Prostate gland (tissue), 2 donors: Measurements from ENCODE around the gene ABHD2. TPM values are rescaled to one million over a fixed set of nuclear protein-coding genes. Genes with fewer than 3 reads are reported as not detected.

Experiments used
- DNase-seq: peaks from one replicate; pipeline ENCODE4 v3.0.0-alpha.2; 2019; ENCODE audit warnings: low spot score
- H3K27ac ChIP-seq, 2 donors: fragments of 200-600 bp; sonication (generic); 2 replicates each; pipeline ENCODE4 v1.5.1; 2017 to 2019
- H3K27me3 ChIP-seq: fragments of 200-600 bp; sonication (generic); replicated peaks from 2 replicates; pipeline ENCODE4 v1.5.1; 2019; ENCODE audit not compliant: insufficient read depth
- H3K36me3 ChIP-seq, 2 donors: fragments of 200-600 bp; sonication (generic); 1 replicate in 1 of 2; 2 replicates in 1 of 2; pipeline versions ENCODE4 v1.5.1 to v1.8.1; 2017 to 2019
- H3K4me1 ChIP-seq: fragments of 200-600 bp; sonication (generic); replicated peaks from 2 replicates; pipeline ENCODE4 v1.5.1; 2019
- H3K4me3 ChIP-seq, 2 donors: fragments of 200-600 bp; sonication (generic); 2 replicates each; pipeline ENCODE4 v1.5.1; 2017 to 2019
- H3K9me3 ChIP-seq: fragments of 200-600 bp; sonication (generic); 2 replicates; pipeline ENCODE4 v1.5.1; 2017
- POLR2A ChIP-seq: fragments of 450-650 bp; IDR thresholded peaks from one replicate; pipeline ENCODE4 v1.6.1; 2016; ENCODE audit warnings: antibody characterized with exemption, mild to moderate bottlenecking
- POLR2AphosphoS5 ChIP-seq: sonication (generic); formaldehyde crosslinking; IDR thresholded peaks from one replicate; pipeline ENCODE4 v1.6.1; 2017; ENCODE audit warnings: antibody characterized with exemption
- WGBS: methylation state at CpG from one replicate; pipeline ENCODE4 v1.1.5; 2018; 5-methylcytosine and 5-hydroxymethylcytosine counted together
- intact Hi-C: fragments of 100-400 bp; cut with DNase I; formaldehyde crosslinking; loops from one replicate; pipeline ENCODE4 v1.14.2; 2022
- total RNA-seq, 2 donors: library from RNA; depleted of rRNA; stranded (reverse); fragments of >200 nt; gene quantifications; one replicate each; pipeline ENCODE4 v1.1.0, GENCODE V29; 2016
- TF ChIP-seq, protein P1 (sequence below), 4 experiments: fragments of 200-600 bp in 2 of 4; fragments of 450-650 bp in 2 of 4; sonication (generic) in 2 of 4; IDR thresholded peaks; 1 replicate in 3 of 4; 2 replicates in 1 of 4; pipeline ENCODE4 v1.5.1; 2016 to 2019; ENCODE audit warnings: antibody characterized with exemption in 4 of 4, mild to moderate bottlenecking in 2 of 4, moderate library complexity in 2 of 4

Gene ABHD2
- total RNA-seq, 2 donors from 2014 or later = 111 to 253 TPM

DNA sequence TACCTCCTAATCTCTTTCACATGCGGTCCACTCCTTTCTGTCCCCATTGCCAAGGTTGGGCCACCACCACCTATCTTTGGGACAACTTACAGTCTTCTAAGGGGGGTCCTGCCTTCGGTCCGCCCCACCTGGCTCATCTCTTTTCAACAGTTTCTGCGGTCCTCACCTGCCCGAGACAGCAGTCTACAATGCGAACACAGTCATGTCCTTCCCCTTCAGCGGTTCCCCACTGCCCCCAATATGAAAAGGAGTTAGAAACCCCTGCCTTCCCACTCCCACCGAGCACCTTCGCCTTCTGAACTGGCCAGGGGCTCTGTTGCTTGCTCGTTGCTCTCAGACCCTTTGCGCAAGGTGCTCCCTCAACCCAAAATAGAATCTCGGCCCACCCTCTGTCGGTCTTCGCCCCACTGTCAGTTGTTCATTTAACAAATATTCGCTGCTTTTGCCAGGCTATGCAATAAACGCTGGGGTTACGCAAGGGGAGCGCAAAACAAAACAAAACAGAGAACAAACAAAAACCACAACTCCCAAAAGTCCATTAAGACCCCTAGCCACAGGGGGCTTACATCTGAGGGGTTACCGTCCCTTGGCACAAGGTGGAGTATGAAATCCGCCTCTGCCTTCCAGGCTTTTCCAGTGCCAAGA lies 154.9 kb downstream of the ABHD2 start:
- peak overlapping the region; percentile 63 to 71 for H3K27ac ChIP-seq
- TF ChIP-seq POLR2A (no peak), POLR2AphosphoS5 (no peak)
- TF ChIP-seq, protein P1, sequence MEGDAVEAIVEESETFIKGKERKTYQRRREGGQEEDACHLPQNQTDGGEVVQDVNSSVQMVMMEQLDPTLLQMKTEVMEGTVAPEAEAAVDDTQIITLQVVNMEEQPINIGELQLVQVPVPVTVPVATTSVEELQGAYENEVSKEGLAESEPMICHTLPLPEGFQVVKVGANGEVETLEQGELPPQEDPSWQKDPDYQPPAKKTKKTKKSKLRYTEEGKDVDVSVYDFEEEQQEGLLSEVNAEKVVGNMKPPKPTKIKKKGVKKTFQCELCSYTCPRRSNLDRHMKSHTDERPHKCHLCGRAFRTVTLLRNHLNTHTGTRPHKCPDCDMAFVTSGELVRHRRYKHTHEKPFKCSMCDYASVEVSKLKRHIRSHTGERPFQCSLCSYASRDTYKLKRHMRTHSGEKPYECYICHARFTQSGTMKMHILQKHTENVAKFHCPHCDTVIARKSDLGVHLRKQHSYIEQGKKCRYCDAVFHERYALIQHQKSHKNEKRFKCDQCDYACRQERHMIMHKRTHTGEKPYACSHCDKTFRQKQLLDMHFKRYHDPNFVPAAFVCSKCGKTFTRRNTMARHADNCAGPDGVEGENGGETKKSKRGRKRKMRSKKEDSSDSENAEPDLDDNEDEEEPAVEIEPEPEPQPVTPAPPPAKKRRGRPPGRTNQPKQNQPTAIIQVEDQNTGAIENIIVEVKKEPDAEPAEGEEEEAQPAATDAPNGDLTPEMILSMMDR (IDR thresholded peaks at IDR 0.05) = no peak
- no peaks in the 10 kb centered on the region for H3K4me1 ChIP-seq
- H3K27me3 ChIP-seq = no peaks in the 10 kb centered on the region
- H3K36me3 ChIP-seq = no peaks in the 10 kb centered on the region
- intact Hi-C loops = loop anchor here (5.0 to 10.0 kb wide), 2 partner anchors 36 to 92 kb away; partner anchors contain the start of gene POLG
- DNase-seq = peak; percentile 9
- 23% methylated on average over 20 of the region's 20 CpGs for WGBS
- peak overlapping the region; percentile 58 to 67 for H3K4me3 ChIP-seq
- no peaks in the 10 kb centered on the region for H3K9me3 ChIP-seq

DNA sequence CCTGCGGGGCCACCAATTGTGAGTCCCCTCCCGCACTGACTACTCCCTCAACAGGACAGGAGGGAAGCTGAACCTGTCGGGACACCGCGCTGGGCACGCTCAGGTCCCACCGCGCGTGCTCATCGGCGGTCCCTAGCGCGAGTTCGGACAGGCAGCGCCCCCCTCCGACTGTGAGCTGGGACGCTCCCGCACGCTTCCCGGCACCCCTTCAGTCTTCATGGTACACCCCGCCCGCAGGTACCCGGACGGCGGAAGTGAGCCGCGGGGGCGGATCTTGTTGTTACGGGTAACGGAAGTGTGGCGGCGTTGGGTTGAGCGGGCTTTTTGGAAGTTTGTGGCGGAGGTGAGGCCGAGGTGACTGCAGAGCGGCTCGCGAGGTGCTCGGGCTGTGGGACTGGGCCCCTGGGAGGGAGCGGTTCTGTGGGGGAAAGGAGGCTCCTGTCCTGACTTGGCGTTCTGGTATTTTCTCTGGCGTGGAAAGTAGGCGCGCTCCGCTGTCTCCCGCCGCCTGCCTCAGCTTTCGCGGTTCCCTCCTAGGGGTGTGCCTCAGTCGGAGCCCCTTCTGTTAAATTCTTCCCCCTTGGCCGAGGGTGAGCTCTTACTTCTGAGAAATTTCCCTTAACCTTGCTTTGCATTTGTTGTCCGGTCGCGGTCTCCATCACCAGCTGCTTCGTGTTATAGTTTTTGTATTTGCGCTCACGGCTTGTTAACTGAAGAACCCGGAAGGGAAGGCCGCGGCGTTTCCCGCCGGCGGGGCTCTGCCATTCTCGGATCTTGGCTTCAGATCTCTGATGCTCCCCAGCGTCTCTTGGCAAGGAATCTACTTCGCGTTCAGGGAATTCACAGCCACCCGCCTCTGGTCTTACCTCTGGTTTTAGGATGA lies 155.7 kb downstream of the ABHD2 start, which contains the start of gene FANCI:
Gene FANCI (plus strand): TSS at position 289 of the 883 bp plus-strand sequence. CDS start 3,669 bp downstream, outside the sequence.
- Histone ChIP-seq H3K9me3 (no peaks in the 10 kb centered on the region), H3K27ac (peak within 1 kb of the TSS; percentile 63 to 71), H3K4me3 (peak within 1 kb of the TSS; percentile 58 to 67), H3K4me1 (no peaks in the 10 kb centered on the region), H3K36me3 (no peaks in the 10 kb centered on the region), H3K27me3 (no peaks in the 10 kb centered on the region)
- intact Hi-C loops = loop anchor here (5.0 to 10.0 kb wide), 2 partner anchors 37 to 91 kb away; partner anchors contain the start of gene POLG
- TF ChIP-seq POLR2AphosphoS5 (peak; percentile 96), POLR2A (peak; percentile 37)
- TF ChIP-seq, protein P1 (IDR thresholded peaks at IDR 0.05) = peak; percentile 30 to 77 (median 67)
- under 1% methylated on average over 67 of the region's 69 CpGs for WGBS
- peak; percentile 97 for DNase-seq

DNA sequence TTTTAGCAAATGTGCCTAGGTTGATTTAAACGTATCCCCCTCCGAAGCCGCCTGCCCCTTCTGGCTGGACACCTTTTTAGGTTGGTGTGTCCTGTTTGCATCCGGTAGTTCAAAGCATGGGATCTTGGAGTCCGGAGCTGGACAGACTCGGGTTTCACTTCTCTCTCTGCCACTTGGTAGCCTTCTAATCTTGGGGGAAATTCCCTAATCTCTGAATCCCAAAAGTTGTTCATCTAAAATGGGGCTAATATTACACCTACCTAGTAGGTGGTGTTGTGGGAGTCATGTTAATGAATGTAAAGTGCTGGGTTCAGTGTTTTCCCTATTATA lies 156.3 kb downstream of the ABHD2 start:
- DNase-seq = no peak
- Histone ChIP-seq H3K27ac (no peak overlapping the region), H3K4me1 (no peaks in the 10 kb centered on the region)

DNA sequence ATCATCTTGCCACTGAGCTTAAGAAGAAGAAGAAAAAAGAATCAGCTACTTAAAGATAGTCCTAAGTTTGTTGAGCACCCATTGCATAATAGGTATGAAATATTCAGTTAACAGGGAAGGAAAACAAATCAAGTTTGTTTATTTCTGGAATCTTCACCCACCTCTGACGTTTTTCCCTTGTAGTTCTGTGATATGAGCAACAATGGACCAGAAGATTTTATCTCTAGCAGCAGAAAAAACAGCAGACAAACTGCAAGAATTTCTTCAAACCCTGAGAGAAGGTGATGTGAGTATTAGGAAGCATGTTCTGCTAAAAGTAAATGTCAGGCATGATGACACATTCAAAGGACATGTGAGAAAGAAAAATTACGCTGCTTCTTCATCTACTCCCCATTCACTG lies 159.2 kb downstream of the ABHD2 start:
- 68% methylated on average over 2 of the region's 2 CpGs for WGBS
- TF ChIP-seq POLR2A (no peak), POLR2AphosphoS5 (no peak)
- TF ChIP-seq, protein P1 (IDR thresholded peaks at IDR 0.05) = no peak
- Histone ChIP-seq H3K4me3 (no peak overlapping the region), H3K27me3 (no peaks in the 10 kb centered on the region), H3K9me3 (no peaks in the 10 kb centered on the region), H3K36me3 (no peaks in the 10 kb centered on the region), H3K27ac (no peak overlapping the region), H3K4me1 (no peaks in the 10 kb centered on the region)
- DNase-seq = no peak
- intact Hi-C loops = loop anchor here (10.0 kb wide), 1 partner anchor 87 kb away; the partner anchor contains the start of gene POLG

More for the DNA sequence above, 156.3 kb downstream of the ABHD2 start:
- Histone ChIP-seq H3K36me3 (no peaks in the 10 kb centered on the region), H3K9me3 (no peaks in the 10 kb centered on the region), H3K4me3 (peak overlapping the region; percentile 58 to 67), H3K27me3 (no peaks in the 10 kb centered on the region)
- 0% methylated on average over 6 of the region's 6 CpGs for WGBS
- TF ChIP-seq POLR2AphosphoS5 (no peak), POLR2A (no peak)
- TF ChIP-seq, protein P1 (IDR thresholded peaks at IDR 0.05) = no peak
- intact Hi-C loops = loop anchor here (5.0 to 10.0 kb wide), 2 partner anchors 37 to 90 kb away; partner anchors contain the start of gene POLG
